Fibroblast of skin of right quadriceps (primary cell): Measurements from ENCODE around the gene NCOR2.

Experiments
- DNase-seq: peaks from one replicate; pipeline ENCODE4 v3.0.0-alpha.2; 2013

Gene NCOR2

GRCh38 chr12:124573839-124574786 lies 6.7 kb upstream of the NCOR2 start:
- no peak for DNase-seq

- no peak for DNase-seq
These were observed 4.1 kb upstream of the NCOR2 start for GRCh38 chr12:124571556-124571955.

GRCh38 chr12:124570810-124571209 lies 3.4 kb upstream of the NCOR2 start:
- DNase-seq, result no peak

GRCh38 chr12:124569375-124570148 lies 2.1 kb upstream of the NCOR2 start:
- no peak for DNase-seq

DNA sequence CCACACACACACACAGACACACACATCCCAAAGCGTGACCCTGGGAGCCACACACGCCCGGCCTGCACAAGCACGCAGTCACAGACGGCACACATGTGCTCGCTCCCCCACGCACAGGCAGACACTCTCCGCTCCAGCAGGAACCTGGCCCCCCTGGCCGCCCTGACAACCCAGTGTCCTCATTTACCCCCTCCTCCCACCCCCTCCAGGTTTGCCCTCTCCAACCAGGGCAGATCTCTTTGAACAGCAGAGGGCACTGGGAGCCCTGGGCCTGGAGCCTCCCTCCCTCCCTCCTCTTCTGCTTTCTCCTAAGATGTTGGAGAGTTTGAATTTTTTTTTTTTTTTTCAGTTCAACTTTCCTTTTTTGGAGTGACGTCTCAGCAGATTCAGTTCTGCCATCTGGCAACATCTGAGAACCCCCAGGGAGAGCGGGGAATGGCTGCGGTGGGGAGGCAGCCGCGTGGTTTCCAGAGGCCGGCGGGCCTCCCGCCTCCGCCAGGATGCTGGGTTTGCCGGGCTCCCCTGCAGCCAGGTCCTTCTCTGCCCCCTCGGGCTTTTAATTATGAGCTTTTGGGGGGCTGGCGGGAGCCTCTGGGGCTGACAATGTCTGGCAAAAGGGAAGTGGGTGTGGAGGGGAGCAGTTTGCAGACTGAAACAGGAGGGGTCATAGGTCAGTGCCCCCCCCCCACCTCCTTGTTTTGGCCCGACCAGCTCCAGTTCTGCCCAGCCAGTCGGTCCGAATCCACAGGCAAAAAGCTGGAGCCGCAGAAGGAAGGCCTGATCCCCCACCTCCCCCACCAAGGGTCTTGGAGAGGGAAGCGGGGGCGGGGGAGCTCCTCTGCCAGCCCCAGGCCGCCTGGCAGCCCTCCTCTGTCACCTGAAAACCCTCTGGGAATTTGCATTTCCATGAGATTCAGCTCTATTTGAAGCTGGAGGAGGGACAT lies 1.3 kb upstream of the NCOR2 start:
- DNase-seq, result peak; percentile 98

DNA sequence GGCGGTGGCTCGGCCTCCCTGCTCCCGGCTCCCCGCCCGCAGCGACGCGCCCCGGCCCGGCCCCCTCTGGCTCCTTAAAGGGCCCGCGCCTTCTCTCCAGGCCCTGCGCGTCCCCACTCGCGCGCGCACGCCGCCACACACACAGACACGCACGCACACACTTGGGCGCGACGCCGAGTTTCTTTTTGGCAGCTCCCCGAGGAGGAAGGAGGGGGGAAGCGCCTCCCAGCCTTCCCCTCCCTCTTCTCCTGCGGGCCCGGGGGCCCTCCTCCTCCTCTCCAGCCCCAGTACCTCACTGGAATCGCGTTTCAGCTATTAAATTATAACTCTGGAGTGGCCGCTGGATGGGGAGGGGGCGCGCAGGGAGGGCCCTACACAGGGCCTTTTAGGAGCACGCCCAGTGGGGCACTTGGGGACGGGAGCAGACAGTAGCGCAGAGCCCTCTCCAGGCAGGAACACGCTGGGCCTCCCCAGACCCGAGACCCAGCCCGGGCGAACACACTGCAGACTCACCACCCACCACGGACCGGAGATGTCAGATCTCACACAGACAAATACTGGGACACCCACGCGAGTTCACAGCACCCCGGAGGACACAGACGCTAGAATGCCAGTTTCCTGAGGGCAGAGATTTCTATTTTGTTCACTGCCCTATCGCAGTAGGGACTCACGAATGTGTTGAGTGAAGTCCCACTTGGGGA lies 411 bp upstream of the NCOR2 start:
- DNase-seq, result peak; percentile 99

GRCh38 chr12:124566161-124566996 lies 1.0 kb downstream of the NCOR2 start:
- DNase-seq, result peak; percentile 80

- DNase-seq, result no peak
These were observed 1.7 kb downstream of the NCOR2 start for GRCh38 chr12:124565656-124566160.

- no peak for DNase-seq
These were observed 2.4 kb downstream of the NCOR2 start for GRCh38 chr12:124564971-124565491.

GRCh38 chr12:124564232-124564958 lies 3.0 kb downstream of the NCOR2 start:
- DNase-seq, result peak; percentile 19

DNA sequence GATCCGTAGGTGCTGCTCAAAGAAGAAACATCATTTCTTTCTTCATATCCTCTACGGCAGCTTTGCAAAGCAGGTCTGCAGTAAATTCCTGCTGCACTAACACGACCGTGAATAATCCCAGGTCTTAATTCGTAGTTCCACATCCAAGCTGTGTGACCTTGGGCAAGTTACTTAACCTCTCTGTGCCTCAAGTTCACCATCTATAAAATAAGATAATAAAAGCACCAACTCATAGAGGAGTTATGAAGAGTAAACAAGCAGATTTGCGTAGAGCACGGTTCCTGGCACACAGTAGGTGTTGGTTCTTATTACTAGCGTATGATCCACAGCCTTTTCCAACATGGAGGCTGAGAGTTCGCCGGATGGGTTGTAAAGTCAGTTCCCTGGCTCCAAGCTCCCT lies 3.6 kb downstream of the NCOR2 start:
- DNase-seq, result no peak

DNA sequence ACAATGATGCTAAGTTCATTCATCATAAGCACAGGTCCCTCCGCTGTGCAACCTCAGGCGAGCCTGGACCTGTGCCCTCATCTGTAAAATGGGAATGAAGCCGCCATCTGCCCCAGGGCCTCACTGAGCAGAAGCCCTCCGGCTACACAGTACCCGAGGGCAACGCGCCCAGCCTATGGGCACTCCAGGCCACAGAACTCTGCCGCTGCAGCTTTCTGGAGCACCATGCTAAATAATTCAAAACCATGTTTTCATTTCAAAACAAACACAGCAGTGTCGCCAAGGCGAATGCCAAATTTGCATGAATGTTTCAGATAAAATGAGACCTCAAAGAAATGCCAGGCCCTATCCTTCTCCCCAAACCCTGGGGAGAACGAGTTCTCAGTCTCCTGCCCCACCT lies 4.0 kb downstream of the NCOR2 start:
- DNase-seq, result no peak

GRCh38 chr12:124562796-124563181 lies 4.6 kb downstream of the NCOR2 start:
- no peak for DNase-seq

DNA sequence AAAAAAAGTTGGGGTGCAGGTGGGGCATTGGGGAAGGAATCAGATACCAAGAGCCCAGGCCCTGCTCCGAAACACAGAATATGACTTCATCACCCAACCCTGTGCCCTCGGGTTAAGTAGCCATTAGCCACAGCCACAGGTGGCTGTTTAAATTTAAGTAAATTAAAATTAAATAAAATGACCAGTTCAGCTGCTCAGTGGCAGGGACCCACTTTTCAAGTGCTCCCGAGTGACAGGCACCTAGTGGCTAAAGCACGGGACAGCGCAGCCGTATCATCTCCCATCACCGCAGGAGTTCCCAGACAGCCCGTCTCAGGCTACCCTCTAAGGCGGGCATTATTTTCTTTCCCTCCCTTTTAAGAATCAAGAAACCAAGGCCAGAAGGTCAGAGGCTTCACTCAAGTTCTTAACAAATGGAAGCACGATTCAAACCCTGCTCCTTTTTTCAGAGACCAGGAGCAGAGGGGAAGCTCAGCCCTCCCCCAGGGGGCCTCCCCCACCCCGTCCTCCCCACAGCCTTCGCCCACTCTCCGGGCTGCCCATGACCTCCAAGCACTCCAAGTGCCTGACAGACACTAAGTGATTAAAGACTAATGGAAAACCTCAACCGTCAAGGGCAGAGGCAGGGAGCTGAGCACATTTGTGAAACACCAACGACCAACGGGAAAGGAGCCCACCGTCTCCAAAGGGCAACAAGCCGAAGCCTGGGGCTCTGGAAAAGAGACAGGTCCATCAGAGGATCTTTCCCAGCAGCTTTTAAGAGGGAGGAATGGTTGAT lies 5.2 kb downstream of the NCOR2 start:
- no peak for DNase-seq

DNA sequence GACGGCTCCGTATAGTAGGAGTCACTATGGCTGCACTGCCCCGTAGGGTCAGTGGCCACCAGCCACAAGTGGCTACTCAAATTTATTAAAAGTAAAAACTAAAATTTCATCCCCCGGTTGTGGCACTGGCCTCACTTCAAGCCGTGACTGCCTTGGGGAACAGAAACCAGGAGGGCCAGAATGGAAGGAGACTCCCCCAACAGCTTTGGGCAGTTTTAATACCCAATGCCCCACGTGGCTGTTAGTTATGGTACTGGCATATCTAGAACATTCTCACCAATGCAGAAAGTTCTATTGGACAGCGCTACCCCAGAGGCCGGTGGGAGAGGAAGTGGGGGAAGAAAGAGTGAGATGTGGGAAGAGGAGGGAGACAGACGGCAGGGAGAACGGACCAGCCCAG lies 6.2 kb downstream of the NCOR2 start:
- DNase-seq, result no peak

DNA sequence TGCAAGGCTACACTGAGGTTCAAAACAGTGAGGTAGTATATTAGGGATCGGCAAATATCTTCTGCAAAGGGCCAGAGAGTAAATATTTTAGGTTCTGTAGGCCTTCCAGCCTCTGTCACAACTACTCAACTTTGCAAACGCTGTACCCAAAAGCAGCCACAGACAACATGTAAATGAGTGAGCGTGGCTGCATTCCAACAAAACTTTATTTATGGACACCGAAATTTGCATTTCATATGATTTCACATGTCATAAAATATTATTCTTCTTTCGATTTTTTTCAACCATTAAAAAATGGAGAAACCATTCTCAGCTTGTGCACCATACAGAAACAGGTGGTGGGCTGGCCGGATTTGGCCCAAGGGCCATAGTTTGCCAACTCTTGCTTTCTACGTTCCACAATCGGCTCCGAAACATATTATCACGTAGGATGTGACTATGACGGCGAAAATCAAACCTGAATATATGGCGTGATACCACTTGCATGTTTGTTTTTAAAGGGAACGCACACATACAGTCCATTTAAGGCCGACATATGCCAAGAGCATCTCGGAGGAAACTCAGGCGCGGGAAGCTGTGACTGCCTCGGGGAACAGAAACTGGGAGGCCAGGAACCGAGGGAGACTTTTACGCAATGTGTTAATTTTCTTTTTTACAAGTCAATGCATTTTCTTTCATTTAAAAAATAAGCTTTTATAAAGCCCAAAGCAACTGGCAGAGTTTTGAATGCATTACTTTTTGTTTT lies 7.1 kb downstream of the NCOR2 start:
- DNase-seq, result no peak

GRCh38 chr12:124559182-124560017 lies 8.0 kb downstream of the NCOR2 start:
- DNase-seq, result no peak

DNA sequence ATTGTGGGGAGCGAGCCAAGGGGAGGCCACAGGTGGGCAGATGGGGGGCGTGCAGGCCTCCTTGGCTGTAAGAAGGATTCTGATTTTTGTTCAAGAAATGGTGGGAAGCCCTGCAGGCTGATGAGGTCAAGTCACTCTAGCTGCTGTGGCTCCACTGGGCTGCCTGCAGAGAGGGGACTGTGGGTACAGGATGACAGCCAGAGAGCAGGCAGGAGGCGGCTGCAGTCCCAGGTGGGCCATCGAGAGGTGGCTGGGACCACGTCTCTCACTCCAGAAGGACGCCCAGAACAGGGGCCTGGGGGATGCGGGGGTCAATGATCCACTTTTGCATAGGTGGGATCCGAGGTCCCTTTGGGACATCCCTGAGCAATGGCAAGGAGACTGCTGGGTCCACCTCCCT lies 9.1 kb downstream of the NCOR2 start:
- DNase-seq, result no peak
